ENCODE measurements around the gene DAPK2.

- TF ChIP-seq EZH2 (IDR thresholded peaks at IDR 0.05; ENCODE audit: low read length, unreplicated experiment) (no peak), CTCF (conservative IDR thresholded peaks at IDR 0.05; ENCODE audit: low read depth, low read length) (no peak), EZH2phosphoT487 (IDR thresholded peaks at IDR 0.05; ENCODE audit: borderline replicate concordance, low read length) (no peak)
These were observed 62.0 kb downstream of the DAPK2 start for GRCh38 chr15:63984331-63984730.
